Measurements from ENCODE around the gene CHCHD6. TPM values are rescaled to one million over a fixed set of nuclear protein-coding genes. Genes with fewer than 3 reads are reported as not detected.

The CHCHD6 gene
- total and polyA plus RNA-seq, 2 of the 4 experiments (the other 2 are of a cell fraction): 18.8 to 28.9 TPM

DNA sequence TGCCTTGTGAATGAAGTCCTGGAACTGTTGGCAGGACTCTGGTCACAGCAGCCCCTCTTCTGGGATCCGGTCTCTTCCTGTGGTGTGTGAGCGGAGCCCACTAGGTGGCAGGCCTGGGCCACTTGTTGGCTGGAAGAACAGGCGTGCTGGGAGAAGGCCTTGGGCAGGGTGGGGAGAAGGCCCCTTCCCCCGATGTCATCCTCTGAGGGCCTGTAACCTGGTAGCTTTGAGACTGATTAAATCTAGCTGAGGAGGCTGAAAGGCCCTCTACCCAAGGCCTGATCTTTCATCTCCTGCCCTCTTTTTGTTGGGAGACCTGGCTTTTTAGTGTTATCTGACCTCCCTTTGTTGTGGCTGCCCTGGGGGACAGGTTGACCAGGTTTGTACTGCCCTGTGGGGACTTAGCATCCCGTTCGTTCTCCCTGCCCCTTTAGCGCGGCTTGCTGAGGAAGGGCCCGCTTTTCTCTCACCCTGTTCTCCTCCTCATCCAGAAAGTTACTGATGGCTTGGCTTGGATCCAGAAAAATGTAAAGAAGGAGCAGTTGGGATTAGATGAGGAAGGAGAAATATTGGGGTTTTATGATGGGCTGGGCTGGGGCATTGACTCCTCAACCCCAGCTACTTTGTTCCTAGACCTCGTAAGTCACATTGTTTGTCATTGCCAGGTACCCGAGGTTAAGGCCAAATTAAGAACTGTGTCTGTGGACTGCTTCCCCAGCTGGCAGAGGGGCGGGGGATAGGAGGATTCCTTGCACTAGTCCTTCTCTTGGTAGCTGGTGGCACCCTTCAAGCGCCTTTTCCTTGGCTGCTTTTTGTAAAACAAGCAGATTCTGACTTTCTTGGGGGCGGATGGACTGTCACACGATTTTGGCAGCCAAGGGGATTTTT lies 48.5 kb downstream of the CHCHD6 start (continued):
- TF ChIP-seq CEBPB (IDR thresholded peaks at IDR 0.05; ENCODE audit: low read depth, low read length): no peak
- peak; percentile 98 for TF ChIP-seq RAD21 (IDR thresholded peaks at IDR 0.05; ENCODE audit: low read length)
- TF ChIP-seq USF2 (IDR thresholded peaks at IDR 0.05; ENCODE audit: low read depth, low read length): no peak

Data from IMR-90 (cell line).